Natural killer cell treated with Interleukin-12 subunit alpha and Interleukin-12 subunit beta and Interleukin-15 and Interleukin-18, amount 100 ng/mL, for 72 hours (primary cell): ENCODE data around the gene METTL6. TPM values are rescaled to one million over a fixed set of nuclear protein-coding genes. Genes with fewer than 3 reads are reported as not detected.
A peak's percentile ranks its signal among the peaks of the same experiment; 100 is the strongest.
"Not testable (repeated sequence)": the region's sequence is repeated elsewhere in the genome, so short reads cannot be mapped to it uniquely, and the experiment has no call there.

Source experiments
- ATAC-seq, 2 donors: fragments of 150-1000 bp; cut with Tn5 transposase in 1 of 2; sonication (Bioruptor Pico), chemical (Tn5 transposase) in 1 of 2; 2 replicates each; pipeline ENCODE4 v1.10.0; 2021
- DNase-seq: peaks from one replicate; pipeline ENCODE4 v3.0.0; 2022; ENCODE audit warnings: low spot score
- H3K27ac Mint-ChIP-seq, 2 donors: 1 replicate in 1 of 2; 2 replicates in 1 of 2; pipeline ENCODE4 v1.8.0; 2022; ENCODE audit warnings: mixed read lengths in 2 of 2, mild to moderate bottlenecking in 1 of 2, moderate library complexity in 1 of 2
- H3K27me3 Mint-ChIP-seq, 2 donors: 1 replicate in 1 of 2; 2 replicates in 1 of 2; pipeline ENCODE4 v1.8.0; 2022; ENCODE audit warnings: mixed read lengths in 2 of 2
- H3K36me3 Mint-ChIP-seq: one replicate; pipeline ENCODE4 v1.8.0; 2022; ENCODE audit warnings: mixed read lengths
- H3K4me1 Mint-ChIP-seq, 2 donors: 1 replicate in 1 of 2; 2 replicates in 1 of 2; pipeline ENCODE4 v1.8.0; 2022; ENCODE audit warnings: low read depth in 2 of 2, mixed read lengths in 2 of 2, mild to moderate bottlenecking in 1 of 2
- H3K4me3 Mint-ChIP-seq: one replicate; pipeline ENCODE4 v1.8.0; 2022; ENCODE audit warnings: mixed read lengths
- H3K9me3 Mint-ChIP-seq: 2 replicates; pipeline ENCODE4 v1.8.0; 2022; ENCODE audit warnings: mixed read lengths
- total RNA-seq, 2 donors: library from RNA; stranded (reverse); gene quantifications; one replicate each; pipeline ENCODE4 v1.2.3, GENCODE V29; 2022

METTL6 gene
- total RNA-seq, 2 donors from 2014 or later: 17.6 to 22.8 TPM

DNA sequence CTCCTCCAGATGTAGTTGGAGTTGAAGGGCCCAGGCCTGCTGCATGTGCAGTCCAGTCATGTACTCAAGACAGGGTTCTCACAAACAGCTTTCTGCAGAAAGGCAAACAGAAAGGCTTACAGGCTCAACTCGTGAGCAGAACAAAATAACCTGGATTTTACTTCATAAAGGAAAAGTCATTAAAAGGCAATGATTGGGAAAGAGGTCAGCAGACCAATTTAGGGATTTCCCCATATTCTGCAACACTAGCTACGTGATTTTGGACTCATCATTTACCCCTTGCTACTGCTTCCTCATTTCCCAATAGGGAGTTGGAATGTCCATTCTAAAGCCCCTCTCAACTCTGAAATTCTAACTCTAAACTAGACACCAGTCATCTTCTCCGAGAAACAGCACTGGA is 18.1 kb downstream of the METTL6 start:
- no peak for DNase-seq

DNA sequence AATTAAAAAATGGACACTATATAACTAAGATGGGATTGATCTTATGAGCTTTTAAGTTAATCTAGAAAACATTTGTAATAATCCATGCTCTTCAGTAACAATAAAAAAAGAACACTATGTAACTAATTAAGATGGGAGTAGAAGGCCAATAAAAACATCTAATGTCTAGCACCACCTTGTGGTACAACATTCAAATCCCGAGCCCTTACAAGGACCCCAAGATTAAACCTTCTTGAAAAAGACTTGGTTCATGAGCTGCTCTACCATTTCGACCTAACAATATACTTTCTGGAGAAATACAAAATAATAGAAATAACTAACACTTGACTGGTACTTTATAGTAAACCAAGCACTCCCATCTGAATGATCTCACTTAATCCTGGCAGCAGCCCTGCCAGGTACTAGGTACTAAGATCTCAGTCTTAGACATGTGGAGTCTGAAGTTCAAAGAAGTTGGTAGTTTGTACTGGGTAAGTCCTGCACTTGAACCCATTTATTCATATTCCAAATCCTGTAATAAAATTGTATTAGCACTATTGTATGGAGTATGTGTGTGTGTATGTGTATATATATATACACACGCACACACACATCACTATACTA is 21.8 kb downstream of the METTL6 start:
- H3K27ac Mint-ChIP-seq: no peak overlapping the region
- no peaks in the 10 kb centered on the region for H3K9me3 Mint-ChIP-seq
- no peaks in the 10 kb centered on the region for H3K36me3 Mint-ChIP-seq
- ATAC-seq (peak in 1 of 2 donors; percentile 40), DNase-seq (no peak)
- H3K4me3 Mint-ChIP-seq: no peak overlapping the region
- peaks cover 0 to 6% of the 10 kb centered on the region in 2 donors for H3K4me1 Mint-ChIP-seq
- H3K27me3 Mint-ChIP-seq: no peaks in the 10 kb centered on the region

More for the DNA sequence above, 18.1 kb downstream of the METTL6 start:
- Mint-ChIP-seq H3K27me3 (no peaks in the 10 kb centered on the region), H3K9me3 (no peaks in the 10 kb centered on the region), H3K27ac (peak overlapping the region in 1 of 2 donors; percentile 48), H3K4me3 (no peak overlapping the region), H3K36me3 (peaks cover 5% of the 10 kb centered on the region), H3K4me1 (peaks cover 0 to 8% of the 10 kb centered on the region in 2 donors)
- no peak for ATAC-seq

DNA sequence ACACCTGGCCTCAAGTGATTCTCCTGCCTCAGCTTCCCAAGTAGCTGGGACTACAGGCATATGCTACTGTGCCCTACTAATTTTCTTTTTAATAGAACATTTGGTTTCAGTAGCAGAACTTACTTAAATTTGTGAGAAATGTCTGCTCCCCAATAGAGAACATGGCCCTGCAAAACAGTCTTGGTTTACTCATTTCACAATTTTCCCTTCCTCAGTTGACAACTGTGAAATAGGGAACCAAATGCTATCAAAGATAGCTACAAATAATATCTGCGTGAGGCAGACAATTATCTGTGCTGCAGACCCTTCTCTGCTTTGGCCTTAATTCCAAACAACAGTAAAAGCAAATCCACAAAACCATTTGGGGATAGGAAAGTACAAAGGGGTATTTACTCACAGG is 22.6 kb downstream of the METTL6 start:
- Mint-ChIP-seq H3K9me3 (no peaks in the 10 kb centered on the region), H3K27me3 (no peaks in the 10 kb centered on the region)

DNA sequence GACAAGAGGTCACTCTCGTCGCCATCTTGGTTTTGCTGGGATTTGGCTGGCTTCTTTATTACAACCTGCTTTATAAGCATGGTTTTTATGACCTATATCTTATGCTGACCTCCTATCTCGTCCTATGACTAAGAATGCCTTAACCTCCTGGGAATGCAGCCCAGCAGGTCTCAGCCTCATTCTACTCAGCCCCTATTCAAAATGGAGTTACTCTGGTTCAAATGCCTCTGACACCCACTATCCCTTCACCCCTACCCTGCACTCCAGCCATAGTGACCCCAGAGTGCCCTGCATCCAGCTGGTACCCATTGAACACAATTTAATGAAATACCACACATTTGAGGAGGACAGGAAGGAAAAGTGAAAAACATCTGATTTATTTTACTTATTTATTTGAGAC is 23.4 kb downstream of the METTL6 start:
- no peak for ATAC-seq
- no peak for DNase-seq
- Mint-ChIP-seq H3K9me3 (no peaks in the 10 kb centered on the region), H3K4me1 (peaks cover 7 to 12% of the 10 kb centered on the region in 2 donors), H3K27me3 (no peaks in the 10 kb centered on the region), H3K4me3 (no peak overlapping the region), H3K36me3 (no peaks in the 10 kb centered on the region), H3K27ac (no peak overlapping the region)

More for the DNA sequence above, 22.6 kb downstream of the METTL6 start:
- Mint-ChIP-seq H3K27ac (no peak overlapping the region), H3K4me3 (no peak overlapping the region), H3K36me3 (no peaks in the 10 kb centered on the region), H3K4me1 (peaks cover 6 to 12% of the 10 kb centered on the region in 2 donors)
- no peak for ATAC-seq
- no peak for DNase-seq

DNA sequence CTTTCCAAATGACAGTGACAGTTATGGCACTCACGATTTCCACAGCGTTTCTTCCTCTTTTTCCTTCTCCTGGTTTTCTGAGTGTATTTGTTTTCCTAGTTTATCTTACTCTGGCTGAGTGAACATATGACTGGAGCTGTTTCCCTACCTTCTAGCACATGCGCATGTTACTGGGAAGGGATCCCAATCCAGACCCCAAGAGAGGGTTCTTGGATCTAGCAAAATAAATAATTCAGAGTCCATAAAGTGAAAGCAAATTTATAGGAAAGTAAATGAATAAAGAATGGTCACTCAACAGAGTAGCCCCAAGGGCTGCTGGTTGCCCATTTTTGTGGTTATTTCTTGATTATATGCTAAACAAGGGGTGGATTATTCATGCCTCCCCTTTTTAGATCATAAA is 23.8 kb downstream of the METTL6 start:
- H3K36me3 Mint-ChIP-seq: no peaks in the 10 kb centered on the region
- peaks cover 7 to 12% of the 10 kb centered on the region in 2 donors for H3K4me1 Mint-ChIP-seq
- no peak overlapping the region for H3K4me3 Mint-ChIP-seq
- no peaks in the 10 kb centered on the region for H3K27me3 Mint-ChIP-seq
- H3K9me3 Mint-ChIP-seq: no peaks in the 10 kb centered on the region
- no peak overlapping the region for H3K27ac Mint-ChIP-seq
- DNase-seq (no peak), ATAC-seq (no peak)

DNA sequence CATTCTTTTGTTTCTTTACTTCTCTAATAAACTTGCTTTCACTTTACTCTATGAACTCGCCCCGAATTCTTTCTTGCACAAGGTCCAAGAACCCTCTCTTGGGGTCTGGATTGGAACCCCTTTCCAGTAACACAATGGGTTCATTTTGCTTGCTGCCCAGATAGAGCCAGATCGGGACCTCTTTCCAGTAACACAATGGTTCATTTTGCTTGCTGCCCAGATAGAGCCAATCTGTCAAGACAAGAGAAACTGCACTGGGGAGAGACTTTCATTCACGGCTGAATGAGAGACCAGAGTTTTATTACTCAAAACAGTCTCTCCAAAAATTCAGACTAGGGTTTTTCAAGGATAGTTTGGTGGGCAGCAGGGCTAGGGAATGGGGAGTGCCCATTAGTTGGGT is 25.4 kb downstream of the METTL6 start:
- no peaks in the 10 kb centered on the region for H3K36me3 Mint-ChIP-seq
- H3K9me3 Mint-ChIP-seq: no peaks in the 10 kb centered on the region
- H3K4me3 Mint-ChIP-seq: no peak overlapping the region
- H3K27ac Mint-ChIP-seq: no peak overlapping the region
- H3K27me3 Mint-ChIP-seq: no peaks in the 10 kb centered on the region
- H3K4me1 Mint-ChIP-seq: peaks cover 7 to 12% of the 10 kb centered on the region in 2 donors
- DNase-seq (no peak), ATAC-seq (no peak)

DNA sequence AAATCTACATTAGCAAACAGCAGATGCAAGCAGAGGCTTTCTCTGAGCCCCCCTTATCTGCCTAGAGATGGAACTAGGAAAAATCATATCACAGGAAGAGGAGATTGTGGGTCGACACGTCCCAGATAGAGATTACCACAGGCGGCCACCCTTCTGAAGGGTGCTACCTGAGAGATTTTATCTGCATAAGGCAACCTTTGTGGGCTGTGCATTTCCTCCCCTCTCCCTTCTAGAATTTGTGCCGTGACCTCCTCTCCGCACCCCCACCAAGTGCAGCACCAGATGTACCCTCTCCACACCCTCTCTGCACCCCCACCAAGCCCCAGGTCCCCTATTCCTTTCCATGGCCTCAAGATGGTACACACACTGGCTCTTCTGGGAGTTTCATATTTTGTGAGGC is 27.4 kb downstream of the METTL6 start:
- no peak overlapping the region for H3K4me3 Mint-ChIP-seq
- peak overlapping the region in 1 of 2 donors; percentile 35 for H3K27ac Mint-ChIP-seq

DNA sequence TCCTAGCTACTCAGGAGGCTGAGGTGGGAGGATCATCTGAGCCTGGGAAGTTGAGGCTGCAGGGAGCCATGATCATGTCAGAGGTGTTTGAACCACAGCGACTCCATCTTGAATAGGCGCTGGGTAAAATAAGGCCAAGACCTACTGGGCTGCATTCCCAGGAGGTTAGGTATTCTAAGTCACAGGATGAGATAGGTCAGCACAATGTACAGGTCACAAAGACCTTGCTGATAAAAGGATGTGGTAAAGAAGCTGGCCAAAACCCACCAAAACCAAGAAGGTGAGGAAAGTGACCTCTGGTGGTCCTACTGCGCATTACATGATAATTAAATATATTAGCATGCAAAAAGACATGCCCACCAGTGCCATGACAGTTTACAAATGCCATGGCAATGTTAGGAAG is 28.6 kb downstream of the METTL6 start:
- not testable (repeated sequence) for H3K9me3 Mint-ChIP-seq, H3K36me3 Mint-ChIP-seq, H3K27ac Mint-ChIP-seq, ATAC-seq, DNase-seq, H3K27me3 Mint-ChIP-seq, H3K4me3 Mint-ChIP-seq
- H3K4me1 Mint-ChIP-seq: peaks cover 7 to 12% of the 10 kb centered on the region in 2 donors

More for the DNA sequence above, 27.4 kb downstream of the METTL6 start:
- Mint-ChIP-seq H3K4me1 (peaks cover 7 to 12% of the 10 kb centered on the region in 2 donors), H3K27me3 (no peaks in the 10 kb centered on the region), H3K9me3 (no peaks in the 10 kb centered on the region), H3K36me3 (no peaks in the 10 kb centered on the region)
- DNase-seq (no peak), ATAC-seq (no peak)

DNA sequence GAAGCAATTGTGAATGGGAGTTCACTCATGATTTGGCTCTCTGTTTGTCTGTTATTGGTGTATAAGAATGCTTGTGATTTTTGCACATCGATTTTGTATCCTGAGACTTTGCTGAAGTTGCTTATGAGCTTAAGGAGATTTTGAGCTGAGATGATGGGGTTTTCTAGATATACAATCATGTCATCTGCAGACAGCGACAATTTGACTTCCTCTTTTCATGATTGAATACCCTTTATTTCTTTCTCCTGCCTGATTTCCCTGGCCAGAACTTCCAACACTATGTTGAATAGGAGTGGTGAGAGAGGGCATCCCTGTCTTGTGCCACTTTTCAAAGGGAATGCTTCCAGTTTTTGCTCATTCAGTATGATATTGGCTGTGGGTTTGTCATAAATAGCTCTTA is 34.1 kb downstream of the METTL6 start:
- H3K9me3 Mint-ChIP-seq, H3K27ac Mint-ChIP-seq, H3K4me1 Mint-ChIP-seq, H3K36me3 Mint-ChIP-seq, ATAC-seq, H3K4me3 Mint-ChIP-seq, DNase-seq, H3K27me3 Mint-ChIP-seq: not testable (repeated sequence)

DNA sequence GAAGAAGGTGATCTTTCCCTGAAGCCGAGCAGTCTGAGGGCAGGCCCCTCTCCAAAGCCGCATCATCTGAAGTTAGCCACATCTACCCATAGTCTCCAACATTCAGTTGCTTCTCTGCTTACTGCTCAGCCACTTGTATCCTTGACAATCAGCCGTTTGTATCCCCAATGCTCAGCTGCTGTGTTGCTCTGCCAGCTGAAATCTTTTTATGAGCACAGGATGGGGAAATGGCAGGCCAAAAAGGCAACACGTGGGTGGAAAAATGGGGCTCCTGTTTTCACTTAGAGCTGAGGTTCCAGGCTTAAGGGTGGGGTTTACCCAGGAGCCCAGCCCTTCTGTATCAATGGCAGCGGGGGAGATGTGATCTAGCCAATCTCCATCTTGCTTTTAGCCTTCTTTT is 36.3 kb downstream of the METTL6 start:
- Mint-ChIP-seq H3K27me3 (no peaks in the 10 kb centered on the region), H3K4me3 (no peak overlapping the region), H3K4me1 (peaks cover 0 to 2% of the 10 kb centered on the region in 2 donors), H3K36me3 (no peaks in the 10 kb centered on the region), H3K27ac (no peak overlapping the region), H3K9me3 (no peaks in the 10 kb centered on the region)
- no peak for DNase-seq
- ATAC-seq: no peak

DNA sequence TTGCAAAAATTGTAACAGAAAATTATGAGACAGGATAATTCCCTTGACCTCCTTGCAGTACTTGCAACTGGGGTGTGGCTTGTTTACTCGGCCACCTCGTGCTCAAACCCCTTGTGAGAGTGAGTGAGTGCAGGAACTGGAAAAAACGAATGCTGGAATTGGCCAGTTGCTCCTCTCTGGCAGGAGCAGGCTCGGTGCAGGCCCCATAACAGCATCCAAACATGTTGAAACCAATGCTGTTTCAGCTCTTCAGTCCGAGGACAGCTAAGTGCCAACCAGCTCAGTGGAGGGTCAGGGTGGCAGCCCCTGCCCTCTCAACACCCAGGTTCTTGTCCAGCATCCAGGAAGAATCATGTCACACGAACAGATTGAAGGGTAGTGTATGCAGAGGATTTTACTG is 36.9 kb downstream of the METTL6 start:
- Mint-ChIP-seq H3K4me1 (peaks cover 0 to 5% of the 10 kb centered on the region in 2 donors), H3K4me3 (no peak overlapping the region), H3K27me3 (no peaks in the 10 kb centered on the region), H3K9me3 (no peaks in the 10 kb centered on the region), H3K27ac (no peak overlapping the region), H3K36me3 (no peaks in the 10 kb centered on the region)
- no peak for ATAC-seq
- no peak for DNase-seq

DNA sequence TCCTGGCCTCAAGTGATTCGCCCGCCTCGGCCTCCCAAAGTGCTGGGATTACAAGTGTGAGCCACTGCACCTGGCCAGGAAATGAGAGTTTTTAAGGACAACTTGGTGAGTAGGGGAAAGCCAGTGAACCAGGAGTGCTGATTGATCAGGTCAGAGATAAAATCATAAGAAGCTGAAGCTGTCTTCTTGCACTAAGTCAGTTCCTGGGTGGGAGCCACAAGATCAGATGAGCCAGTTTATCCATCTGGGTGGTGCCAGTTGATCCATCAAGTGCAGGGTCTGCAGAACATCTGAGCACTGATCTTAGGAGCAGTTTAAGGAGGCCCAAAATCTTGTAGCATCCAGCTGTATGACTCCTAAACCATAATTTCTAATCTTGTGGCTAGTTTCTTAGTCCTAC is 39.0 kb downstream of the METTL6 start:
- H3K27ac Mint-ChIP-seq, DNase-seq, H3K4me3 Mint-ChIP-seq, H3K9me3 Mint-ChIP-seq, H3K4me1 Mint-ChIP-seq, ATAC-seq, H3K27me3 Mint-ChIP-seq, H3K36me3 Mint-ChIP-seq: not testable (repeated sequence)

DNA sequence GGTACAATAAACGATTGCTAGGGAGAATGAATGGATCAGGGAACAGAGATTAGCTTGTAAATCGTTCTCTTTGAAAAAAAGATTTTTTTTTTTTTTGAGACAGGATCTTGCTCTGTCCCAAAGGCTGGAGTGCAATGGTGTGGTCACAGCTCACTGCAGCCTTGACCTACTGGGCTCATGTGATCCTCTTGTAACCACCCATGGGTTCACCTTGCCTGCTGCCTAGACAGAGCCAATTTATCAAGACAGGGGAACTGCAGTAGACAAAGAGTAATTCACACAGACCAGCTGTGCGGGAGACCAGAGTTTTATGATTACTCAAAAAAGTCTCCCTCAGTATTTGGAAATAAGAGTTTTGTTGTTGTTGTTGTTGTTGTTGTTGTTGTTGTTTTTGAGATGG is 39.6 kb downstream of the METTL6 start:
- Mint-ChIP-seq H3K36me3 (no peaks in the 10 kb centered on the region), H3K27me3 (no peaks in the 10 kb centered on the region), H3K9me3 (no peaks in the 10 kb centered on the region), H3K4me1 (peaks cover 0 to 5% of the 10 kb centered on the region in 2 donors), H3K4me3 (no peak overlapping the region), H3K27ac (no peak overlapping the region)
- DNase-seq: no peak
- no peak for ATAC-seq

DNA sequence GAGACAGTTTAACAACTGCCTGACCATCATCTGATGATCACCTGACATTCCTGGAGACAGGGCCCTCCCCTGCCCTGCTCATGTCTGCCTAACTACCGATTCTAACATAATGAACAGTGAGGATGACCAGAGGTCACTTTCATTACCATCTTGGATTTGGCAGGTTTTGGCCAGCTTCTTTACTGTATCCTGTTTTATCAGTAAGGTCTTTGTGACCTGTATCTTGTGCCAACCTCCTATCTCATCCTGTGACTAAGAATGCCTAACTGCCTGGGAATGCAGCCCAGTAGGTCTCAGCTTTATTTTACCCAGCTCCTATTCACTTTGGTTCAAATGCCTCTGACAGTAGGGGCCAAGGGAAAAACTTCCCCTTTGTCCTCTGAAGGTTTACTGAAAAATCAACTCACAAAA is 40.2 kb downstream of the METTL6 start:
- ATAC-seq (no peak), DNase-seq (no peak)
- Mint-ChIP-seq H3K36me3 (no peaks in the 10 kb centered on the region), H3K9me3 (no peaks in the 10 kb centered on the region), H3K27me3 (no peaks in the 10 kb centered on the region), H3K4me1 (peaks cover 0 to 5% of the 10 kb centered on the region in 2 donors), H3K27ac (no peak overlapping the region), H3K4me3 (no peak overlapping the region)

DNA sequence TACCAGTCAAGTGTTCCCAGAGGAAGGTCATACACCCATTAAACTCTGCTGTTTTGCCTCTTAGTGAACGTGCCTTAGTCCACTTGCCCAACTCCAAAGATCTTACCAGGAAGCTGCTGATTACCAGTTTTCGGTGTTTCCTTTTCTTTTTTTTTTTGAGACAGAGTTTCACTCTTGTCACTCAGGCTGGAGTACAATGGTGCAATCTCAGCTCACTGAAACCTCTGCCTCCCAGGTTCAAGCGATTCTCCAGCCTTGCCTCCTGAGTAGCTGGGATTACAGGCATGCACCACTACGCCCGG is 40.7 kb downstream of the METTL6 start:
- H3K9me3 Mint-ChIP-seq, DNase-seq, H3K27me3 Mint-ChIP-seq, ATAC-seq, H3K36me3 Mint-ChIP-seq, H3K4me3 Mint-ChIP-seq, H3K4me1 Mint-ChIP-seq, H3K27ac Mint-ChIP-seq: not testable (repeated sequence)
